H1 (cell line): ENCODE results near the gene TPM1. TPM values are rescaled to one million over a fixed set of nuclear protein-coding genes. Genes with fewer than 3 reads are reported as not detected.

Experiments
- ATF2 ChIP-seq: IDR thresholded peaks from 2 replicates; pipeline ENCODE4 v1.6.1; 2012; ENCODE audit warnings: low read length, inconsistent platforms
- EGR1 ChIP-seq: IDR thresholded peaks from 2 replicates; pipeline ENCODE4 v1.6.1; 2011; ENCODE audit warnings: low read depth, low read length, borderline replicate concordance
- EP300 ChIP-seq, 2 experiments: IDR thresholded peaks; 1 replicate in 1 of 2; 2 replicates in 1 of 2; pipeline ENCODE4 v1.6.1; 2011 to 2012; ENCODE audit warnings: low read depth in 2 of 2, low read length in 2 of 2, mild to moderate bottlenecking in 2 of 2, borderline replicate concordance in 1 of 2, inconsistent platforms in 1 of 2, moderate library complexity in 1 of 2
- RAD21 ChIP-seq, 2 experiments: IDR thresholded peaks in 1 of 2; conservative IDR thresholded peaks in 1 of 2; 2 replicates each; pipeline ENCODE4 v1.6.1; 2011; ENCODE audit warnings: low read depth in 2 of 2, low read length in 2 of 2, improper control_type of control experiment in 1 of 2, inconsistent platforms in 1 of 2, mild to moderate bottlenecking in 1 of 2, moderate library complexity in 1 of 2
- TAF7 ChIP-seq: optimal IDR thresholded peaks from 2 replicates; pipeline ENCODE3; 2011; ENCODE audit warnings: low read depth, mild to moderate bottlenecking, inconsistent platforms, low read length, moderate library complexity, borderline replicate concordance
- polyA plus RNA-seq, 7 experiments: library from polyadenylated mRNA; depleted of rRNA in 3 of 7; stranded (reverse) in 5 of 7; unstranded in 2 of 7; fragments of >200 nt in 5 of 7; fragments of 200-250 nt in 2 of 7; gene quantifications; 1 replicate in 5 of 7; 2 replicates in 1 of 7; 4 replicates in 1 of 7; pipeline versions ENCODE4 v1.2.1 to v1.2.3, GENCODE V29; 2011 to 2013; ENCODE audit warnings: missing spikeins in 2 of 7, mixed read lengths in 2 of 7
- total RNA-seq: library from RNA; stranded (reverse); fragmentation: NEBNext Ultra II Directional; extraction: Animal tissue kit (Norgen Biotek cat#: 25700); gene quantifications from 2 replicates; pipeline ENCODE4 v1.2.1, GENCODE V29; 2021
- TF ChIP-seq, protein P1 (sequence below): fragments of 300-600 bp; sonication (generic); IDR thresholded peaks from 2 replicates; pipeline ENCODE4 v1.7.1; 2012; ENCODE audit warnings: low read length, moderate library complexity, mild to moderate bottlenecking, inconsistent platforms; ENCODE audit not compliant: insufficient replicate concordance

Gene TPM1
- total and polyA plus RNA-seq, 2 of the 8 experiments (the other 6 are each of a cell fraction or from before 2014, with no cell fraction given): 258 to 579 TPM

- TF ChIP-seq ATF2: peak; percentile 78
- TF ChIP-seq RAD21 (IDR thresholded peaks at IDR 0.05 in 1 of 2, conservative IDR thresholded peaks at IDR 0.05 in 1 of 2; ENCODE audit: low read depth in 2 of 2, low read length in 2 of 2): peak in 1 of 2 experiments; percentile 7; a peak in 1 of 4 replicates
- TF ChIP-seq, protein P1, sequence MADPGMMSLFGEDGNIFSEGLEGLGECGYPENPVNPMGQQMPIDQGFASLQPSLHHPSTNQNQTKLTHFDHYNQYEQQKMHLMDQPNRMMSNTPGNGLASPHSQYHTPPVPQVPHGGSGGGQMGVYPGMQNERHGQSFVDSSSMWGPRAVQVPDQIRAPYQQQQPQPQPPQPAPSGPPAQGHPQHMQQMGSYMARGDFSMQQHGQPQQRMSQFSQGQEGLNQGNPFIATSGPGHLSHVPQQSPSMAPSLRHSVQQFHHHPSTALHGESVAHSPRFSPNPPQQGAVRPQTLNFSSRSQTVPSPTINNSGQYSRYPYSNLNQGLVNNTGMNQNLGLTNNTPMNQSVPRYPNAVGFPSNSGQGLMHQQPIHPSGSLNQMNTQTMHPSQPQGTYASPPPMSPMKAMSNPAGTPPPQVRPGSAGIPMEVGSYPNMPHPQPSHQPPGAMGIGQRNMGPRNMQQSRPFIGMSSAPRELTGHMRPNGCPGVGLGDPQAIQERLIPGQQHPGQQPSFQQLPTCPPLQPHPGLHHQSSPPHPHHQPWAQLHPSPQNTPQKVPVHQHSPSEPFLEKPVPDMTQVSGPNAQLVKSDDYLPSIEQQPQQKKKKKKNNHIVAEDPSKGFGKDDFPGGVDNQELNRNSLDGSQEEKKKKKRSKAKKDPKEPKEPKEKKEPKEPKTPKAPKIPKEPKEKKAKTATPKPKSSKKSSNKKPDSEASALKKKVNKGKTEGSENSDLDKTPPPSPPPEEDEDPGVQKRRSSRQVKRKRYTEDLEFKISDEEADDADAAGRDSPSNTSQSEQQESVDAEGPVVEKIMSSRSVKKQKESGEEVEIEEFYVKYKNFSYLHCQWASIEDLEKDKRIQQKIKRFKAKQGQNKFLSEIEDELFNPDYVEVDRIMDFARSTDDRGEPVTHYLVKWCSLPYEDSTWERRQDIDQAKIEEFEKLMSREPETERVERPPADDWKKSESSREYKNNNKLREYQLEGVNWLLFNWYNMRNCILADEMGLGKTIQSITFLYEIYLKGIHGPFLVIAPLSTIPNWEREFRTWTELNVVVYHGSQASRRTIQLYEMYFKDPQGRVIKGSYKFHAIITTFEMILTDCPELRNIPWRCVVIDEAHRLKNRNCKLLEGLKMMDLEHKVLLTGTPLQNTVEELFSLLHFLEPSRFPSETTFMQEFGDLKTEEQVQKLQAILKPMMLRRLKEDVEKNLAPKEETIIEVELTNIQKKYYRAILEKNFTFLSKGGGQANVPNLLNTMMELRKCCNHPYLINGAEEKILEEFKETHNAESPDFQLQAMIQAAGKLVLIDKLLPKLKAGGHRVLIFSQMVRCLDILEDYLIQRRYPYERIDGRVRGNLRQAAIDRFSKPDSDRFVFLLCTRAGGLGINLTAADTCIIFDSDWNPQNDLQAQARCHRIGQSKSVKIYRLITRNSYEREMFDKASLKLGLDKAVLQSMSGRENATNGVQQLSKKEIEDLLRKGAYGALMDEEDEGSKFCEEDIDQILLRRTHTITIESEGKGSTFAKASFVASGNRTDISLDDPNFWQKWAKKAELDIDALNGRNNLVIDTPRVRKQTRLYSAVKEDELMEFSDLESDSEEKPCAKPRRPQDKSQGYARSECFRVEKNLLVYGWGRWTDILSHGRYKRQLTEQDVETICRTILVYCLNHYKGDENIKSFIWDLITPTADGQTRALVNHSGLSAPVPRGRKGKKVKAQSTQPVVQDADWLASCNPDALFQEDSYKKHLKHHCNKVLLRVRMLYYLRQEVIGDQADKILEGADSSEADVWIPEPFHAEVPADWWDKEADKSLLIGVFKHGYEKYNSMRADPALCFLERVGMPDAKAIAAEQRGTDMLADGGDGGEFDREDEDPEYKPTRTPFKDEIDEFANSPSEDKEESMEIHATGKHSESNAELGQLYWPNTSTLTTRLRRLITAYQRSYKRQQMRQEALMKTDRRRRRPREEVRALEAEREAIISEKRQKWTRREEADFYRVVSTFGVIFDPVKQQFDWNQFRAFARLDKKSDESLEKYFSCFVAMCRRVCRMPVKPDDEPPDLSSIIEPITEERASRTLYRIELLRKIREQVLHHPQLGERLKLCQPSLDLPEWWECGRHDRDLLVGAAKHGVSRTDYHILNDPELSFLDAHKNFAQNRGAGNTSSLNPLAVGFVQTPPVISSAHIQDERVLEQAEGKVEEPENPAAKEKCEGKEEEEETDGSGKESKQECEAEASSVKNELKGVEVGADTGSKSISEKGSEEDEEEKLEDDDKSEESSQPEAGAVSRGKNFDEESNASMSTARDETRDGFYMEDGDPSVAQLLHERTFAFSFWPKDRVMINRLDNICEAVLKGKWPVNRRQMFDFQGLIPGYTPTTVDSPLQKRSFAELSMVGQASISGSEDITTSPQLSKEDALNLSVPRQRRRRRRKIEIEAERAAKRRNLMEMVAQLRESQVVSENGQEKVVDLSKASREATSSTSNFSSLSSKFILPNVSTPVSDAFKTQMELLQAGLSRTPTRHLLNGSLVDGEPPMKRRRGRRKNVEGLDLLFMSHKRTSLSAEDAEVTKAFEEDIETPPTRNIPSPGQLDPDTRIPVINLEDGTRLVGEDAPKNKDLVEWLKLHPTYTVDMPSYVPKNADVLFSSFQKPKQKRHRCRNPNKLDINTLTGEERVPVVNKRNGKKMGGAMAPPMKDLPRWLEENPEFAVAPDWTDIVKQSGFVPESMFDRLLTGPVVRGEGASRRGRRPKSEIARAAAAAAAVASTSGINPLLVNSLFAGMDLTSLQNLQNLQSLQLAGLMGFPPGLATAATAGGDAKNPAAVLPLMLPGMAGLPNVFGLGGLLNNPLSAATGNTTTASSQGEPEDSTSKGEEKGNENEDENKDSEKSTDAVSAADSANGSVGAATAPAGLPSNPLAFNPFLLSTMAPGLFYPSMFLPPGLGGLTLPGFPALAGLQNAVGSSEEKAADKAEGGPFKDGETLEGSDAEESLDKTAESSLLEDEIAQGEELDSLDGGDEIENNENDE: peak; percentile 19
- no peak for TF ChIP-seq EP300 (IDR thresholded peaks at IDR 0.05; ENCODE audit: borderline replicate concordance in 1 of 2, low read depth in 2 of 2, low read length in 2 of 2)
- no peak for TF ChIP-seq EGR1
- no peak for TF ChIP-seq TAF7
These were observed 6.5 kb downstream of the TPM1 start (continued) for GRCh38 chr15:63048776-63049665.
